HFFc6 (cell line): ENCODE data around the gene TMPRSS4. TPM values are rescaled to one million over a fixed set of nuclear protein-coding genes. Genes with fewer than 3 reads are reported as not detected.

Experiments used
- DNase-seq: peaks from one replicate; pipeline ENCODE4 v3.0.0-alpha.2; 2018
- H3K27ac Mint-ChIP-seq: 2 replicates; pipeline ENCODE4 v1.8.0; 2020; ENCODE audit warnings: mild to moderate bottlenecking, mixed read lengths
- H3K27me3 Mint-ChIP-seq: 2 replicates; pipeline ENCODE4 v1.8.0; 2021; ENCODE audit warnings: mild to moderate bottlenecking, moderate library complexity, mixed read lengths; ENCODE audit not compliant: insufficient read depth
- H3K36me3 Mint-ChIP-seq: 2 replicates; pipeline ENCODE4 v1.8.0; 2021; ENCODE audit warnings: low read depth, mixed read lengths
- H3K4me1 Mint-ChIP-seq: 2 replicates; pipeline ENCODE4 v1.8.0; 2020; ENCODE audit warnings: low read depth, mixed read lengths
- H3K4me3 Mint-ChIP-seq: 2 replicates; pipeline ENCODE4 v1.8.0; 2020; ENCODE audit warnings: mild to moderate bottlenecking, moderate library complexity, mixed read lengths
- H3K9me3 Mint-ChIP-seq: 2 replicates; pipeline ENCODE4 v1.8.0; 2020; ENCODE audit warnings: mild to moderate bottlenecking, mixed read lengths
- CTCF ChIP-seq: fragments of 200-600 bp; sonication (generic); IDR thresholded peaks from 2 replicates; pipeline ENCODE4 v1.5.0; 2021; ENCODE audit warnings: antibody characterized with exemption, mild to moderate bottlenecking
- long read RNA-seq: library from polyadenylated mRNA; unstranded; transcript quantifications from one replicate; pipeline ENCODE4 v2.0.0, GENCODE V29; 2019
- total RNA-seq, 6 experiments: library from RNA; stranded (reverse); fragmentation: NEBNext Ultra II Directional; extraction: Animal tissue kit (Norgen Biotek cat#: 25700); gene quantifications; 2 replicates in 1 of 6; 3 replicates in 5 of 6; pipeline ENCODE4 v1.2.3, GENCODE V29; 2021

TMPRSS4 gene
- not detected for total RNA-seq
- long read RNA-seq: 0 reads

- Mint-ChIP-seq H3K36me3 (no peaks in the 10 kb centered on the region), H3K4me1 (no peaks in the 10 kb centered on the region), H3K4me3 (no peak within 1 kb of the TSS), H3K27me3 (peaks cover 42% of the 10 kb centered on the region), H3K9me3 (no peaks in the 10 kb centered on the region), H3K27ac (no peak within 1 kb of the TSS)
- no peak for DNase-seq
- no peak for TF ChIP-seq CTCF
Measured at GRCh38 chr11:118076754-118077281, at the start of gene TMPRSS4. Gene TMPRSS4 (plus strand): TSS chr11:118077078. CDS start chr11:118077303, 225 bp downstream.

GRCh38 chr11:118027694-118028093, 49.2 kb upstream of the TMPRSS4 start:
- no peak for DNase-seq
- Mint-ChIP-seq H3K9me3 (no peaks in the 10 kb centered on the region), H3K36me3 (no peaks in the 10 kb centered on the region), H3K27ac (no peak overlapping the region), H3K4me1 (no peaks in the 10 kb centered on the region), H3K27me3 (peaks cover 30% of the 10 kb centered on the region), H3K4me3 (no peak overlapping the region)
- TF ChIP-seq CTCF: no peak

GRCh38 chr11:118028626-118029025, 48.3 kb upstream of the TMPRSS4 start:
- peaks cover 34% of the 10 kb centered on the region for H3K27me3 Mint-ChIP-seq
- no peak for TF ChIP-seq CTCF
- H3K4me3 Mint-ChIP-seq: no peak overlapping the region
- no peak for DNase-seq
- H3K4me1 Mint-ChIP-seq: no peaks in the 10 kb centered on the region
- H3K9me3 Mint-ChIP-seq: no peaks in the 10 kb centered on the region
- H3K36me3 Mint-ChIP-seq: no peaks in the 10 kb centered on the region
- H3K27ac Mint-ChIP-seq: no peak overlapping the region

- Mint-ChIP-seq H3K4me1 (no peaks in the 10 kb centered on the region), H3K4me3 (no peak overlapping the region), H3K9me3 (no peaks in the 10 kb centered on the region), H3K36me3 (no peaks in the 10 kb centered on the region), H3K27ac (no peak overlapping the region), H3K27me3 (peaks cover 39% of the 10 kb centered on the region)
- TF ChIP-seq CTCF: no peak
- no peak for DNase-seq
Measured at GRCh38 chr11:118033443-118033842, 43.4 kb upstream of the TMPRSS4 start.

- Mint-ChIP-seq H3K36me3 (no peaks in the 10 kb centered on the region), H3K4me3 (no peak overlapping the region), H3K27me3 (peaks cover 12% of the 10 kb centered on the region), H3K27ac (no peak overlapping the region), H3K9me3 (no peaks in the 10 kb centered on the region), H3K4me1 (no peaks in the 10 kb centered on the region)
- TF ChIP-seq CTCF: no peak
- no peak for DNase-seq
Measured at GRCh38 chr11:118042141-118042540, 34.7 kb upstream of the TMPRSS4 start.

- H3K36me3 Mint-ChIP-seq: no peaks in the 10 kb centered on the region
- no peaks in the 10 kb centered on the region for H3K9me3 Mint-ChIP-seq
- DNase-seq: no peak
- H3K4me1 Mint-ChIP-seq: no peaks in the 10 kb centered on the region
- TF ChIP-seq CTCF: no peak
- H3K4me3 Mint-ChIP-seq: no peak overlapping the region
- no peak overlapping the region for H3K27ac Mint-ChIP-seq
- peaks cover 17% of the 10 kb centered on the region for H3K27me3 Mint-ChIP-seq
Measured at GRCh38 chr11:118042796-118043195, 34.1 kb upstream of the TMPRSS4 start.
